ENCODE data around the gene CDH23. TPM values are rescaled to one million over a fixed set of nuclear protein-coding genes. Genes with fewer than 3 reads are reported as not detected.

CDH23 gene
- total and polyA plus RNA-seq, 2 donors (not counting 1 experiment from before 2014, with no cell fraction given): 0.01 to 0.17 TPM

GRCh38 chr10:71467161-71467560 lies 70.4 kb downstream of the CDH23 start:
- Histone ChIP-seq H3K9me3 (ENCODE audit: control insufficient read depth, insufficient read depth, low read depth, low read length) (no peaks in the 10 kb centered on the region), H3K27me3 (ENCODE audit: control insufficient read depth, insufficient read depth, low read length) (no peaks in the 10 kb centered on the region), H3K36me3 (ENCODE audit: control insufficient read depth, insufficient read depth, low read length) (no peaks in the 10 kb centered on the region), H3K4me1 (ENCODE audit: control insufficient read depth, extremely low read depth, insufficient read depth, low read length) (no peaks in the 10 kb centered on the region), H3K79me2 (ENCODE audit: control insufficient read depth, insufficient read depth, low read length) (no peaks in the 10 kb centered on the region), H3K4me2 (ENCODE audit: extremely low read depth, insufficient read depth, low read length) (no peak overlapping the region), H4K20me1 (ENCODE audit: control insufficient read depth, extremely low read depth, insufficient read depth, low read length) (no peaks in the 10 kb centered on the region), H2AFZ (ENCODE audit: low read length) (no peak overlapping the region), H3K4me3 (replicated peaks in 1 of 4; ENCODE audit: control extremely low read depth in 1 of 4, insufficient read depth in 1 of 4, low read depth in 3 of 4, low read length in 4 of 4) (no peak overlapping the region), H3K27ac (ENCODE audit: insufficient read depth, low read length) (no peak overlapping the region), H3K9ac (ENCODE audit: insufficient read depth, low read length) (no peak overlapping the region)
- TF ChIP-seq EZH2 (IDR thresholded peaks at IDR 0.05; ENCODE audit: low read length, missing control alignments) (no peak), CTCF (conservative IDR thresholded peaks at IDR 0.05 in 1 of 2, IDR thresholded peaks at IDR 0.05 in 1 of 2; ENCODE audit: low read depth in 1 of 2, low read length in 2 of 2) (no peak)
- DNase-seq (ENCODE audit: low read depth in 2 of 2): no peak

- H3K79me2 ChIP-seq (ENCODE audit: control insufficient read depth, insufficient read depth, low read length): no peaks in the 10 kb centered on the region
- H3K9me3 ChIP-seq (ENCODE audit: control insufficient read depth, insufficient read depth, low read depth, low read length): no peaks in the 10 kb centered on the region
- H3K4me3 ChIP-seq (replicated peaks in 1 of 4; ENCODE audit: control extremely low read depth in 1 of 4, insufficient read depth in 1 of 4, low read depth in 3 of 4, low read length in 4 of 4): no peak overlapping the region
- no peaks in the 10 kb centered on the region for H4K20me1 ChIP-seq (ENCODE audit: control insufficient read depth, extremely low read depth, insufficient read depth, low read length)
- no peaks in the 10 kb centered on the region for H3K36me3 ChIP-seq (ENCODE audit: control insufficient read depth, insufficient read depth, low read length)
- H2AFZ ChIP-seq (ENCODE audit: low read length): no peak overlapping the region
- H3K27me3 ChIP-seq (ENCODE audit: control insufficient read depth, insufficient read depth, low read length): no peaks in the 10 kb centered on the region
- H3K4me1 ChIP-seq (ENCODE audit: control insufficient read depth, extremely low read depth, insufficient read depth, low read length): no peaks in the 10 kb centered on the region
- H3K9ac ChIP-seq (ENCODE audit: insufficient read depth, low read length): no peak overlapping the region
- TF ChIP-seq CTCF (conservative IDR thresholded peaks at IDR 0.05 in 1 of 2, IDR thresholded peaks at IDR 0.05 in 1 of 2; ENCODE audit: low read depth in 1 of 2, low read length in 2 of 2) (no peak), EZH2 (IDR thresholded peaks at IDR 0.05; ENCODE audit: low read length, missing control alignments) (no peak)
- no peak overlapping the region for H3K4me2 ChIP-seq (ENCODE audit: extremely low read depth, insufficient read depth, low read length)
- H3K27ac ChIP-seq (ENCODE audit: insufficient read depth, low read length): no peak overlapping the region
- DNase-seq (ENCODE audit: low read depth in 2 of 2): no peak
These were observed 71.0 kb downstream of the CDH23 start for GRCh38 chr10:71467569-71468362.

- no peaks in the 10 kb centered on the region for H4K20me1 ChIP-seq (ENCODE audit: control insufficient read depth, extremely low read depth, insufficient read depth, low read length)
- no peak for TF ChIP-seq CTCF (conservative IDR thresholded peaks at IDR 0.05 in 1 of 2, IDR thresholded peaks at IDR 0.05 in 1 of 2; ENCODE audit: low read depth in 1 of 2, low read length in 2 of 2)
- TF ChIP-seq EZH2 (IDR thresholded peaks at IDR 0.05; ENCODE audit: low read length, missing control alignments): no peak
- no peaks in the 10 kb centered on the region for H3K27me3 ChIP-seq (ENCODE audit: control insufficient read depth, insufficient read depth, low read length)
These were observed 71.8 kb downstream of the CDH23 start for GRCh38 chr10:71468363-71469094.

More at GRCh38 chr10:71468363-71469094, 71.8 kb downstream of the CDH23 start:
- H3K36me3 ChIP-seq (ENCODE audit: control insufficient read depth, insufficient read depth, low read length): no peaks in the 10 kb centered on the region
- no peak overlapping the region for H3K9ac ChIP-seq (ENCODE audit: insufficient read depth, low read length)
- H3K9me3 ChIP-seq (ENCODE audit: control insufficient read depth, insufficient read depth, low read depth, low read length): no peaks in the 10 kb centered on the region
- no peaks in the 10 kb centered on the region for H3K79me2 ChIP-seq (ENCODE audit: control insufficient read depth, insufficient read depth, low read length)
- H3K4me2 ChIP-seq (ENCODE audit: extremely low read depth, insufficient read depth, low read length): no peak overlapping the region
- no peak for DNase-seq (ENCODE audit: low read depth in 2 of 2)
- H3K27ac ChIP-seq (ENCODE audit: insufficient read depth, low read length): no peak overlapping the region
- no peak overlapping the region for H2AFZ ChIP-seq (ENCODE audit: low read length)
- H3K4me1 ChIP-seq (ENCODE audit: control insufficient read depth, extremely low read depth, insufficient read depth, low read length): no peaks in the 10 kb centered on the region
- no peak overlapping the region for H3K4me3 ChIP-seq (replicated peaks in 1 of 4; ENCODE audit: control extremely low read depth in 1 of 4, insufficient read depth in 1 of 4, low read depth in 3 of 4, low read length in 4 of 4)

Data from fibroblast of lung (primary cell).